Measurements from ENCODE around the gene SOX13.
"Not testable (repeated sequence)": the region's sequence is repeated elsewhere in the genome, so short reads cannot be mapped to it uniquely, and the experiment has no call there.

SOX13 gene

DNA sequence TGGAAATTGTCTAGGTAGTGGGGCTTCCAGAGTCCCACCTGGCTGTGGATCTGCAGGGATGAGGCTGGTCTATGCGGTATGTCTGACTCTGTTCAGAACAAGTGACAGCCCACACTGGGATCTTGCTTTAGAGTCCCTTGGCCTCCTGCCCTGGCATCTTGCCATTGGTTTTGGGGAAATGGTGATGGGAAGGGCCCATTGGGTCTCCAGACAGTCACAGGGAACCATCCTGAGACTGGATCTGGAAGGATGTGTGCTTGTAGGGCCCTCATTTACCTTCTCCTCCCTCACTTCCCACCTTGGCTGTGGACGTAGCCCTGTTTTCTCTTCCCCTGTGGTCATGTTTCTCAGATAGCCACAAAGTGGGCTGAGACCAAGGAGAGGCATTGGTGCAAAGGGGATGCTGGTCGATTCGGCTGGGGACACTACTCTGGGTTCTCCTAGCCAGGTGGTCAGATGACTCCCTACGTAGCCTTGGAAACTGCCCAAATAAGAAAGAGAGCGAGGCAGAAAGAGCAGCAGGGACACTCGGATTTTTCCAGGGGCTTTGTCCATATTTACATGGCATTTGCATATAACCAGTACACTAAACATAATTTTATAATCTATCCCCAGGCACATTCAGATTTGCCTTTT lies 15.1 kb downstream of the SOX13 start:
- no peak for DNase-seq (ENCODE audit: low spot score)

DNA sequence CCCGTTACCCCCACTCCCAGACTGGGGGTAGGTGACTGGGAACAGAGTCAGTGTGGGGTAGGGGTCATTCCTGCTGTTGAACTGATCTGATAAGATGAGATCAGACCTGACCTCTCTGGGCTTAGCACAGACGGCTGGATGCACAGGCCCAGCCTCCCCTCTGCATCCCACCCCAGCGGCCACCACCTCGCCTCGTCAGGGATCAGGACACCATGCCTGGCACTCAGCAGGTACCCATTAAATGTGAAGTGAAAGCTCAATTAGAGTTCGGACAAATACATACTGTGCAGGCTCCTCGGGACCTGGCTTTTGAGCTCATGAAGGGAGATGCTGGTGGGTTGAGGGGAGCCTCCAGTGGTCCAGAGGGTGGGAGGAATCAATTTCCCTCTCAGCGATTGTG lies 15.7 kb downstream of the SOX13 start:
- no peak for DNase-seq (ENCODE audit: low spot score)

DNA sequence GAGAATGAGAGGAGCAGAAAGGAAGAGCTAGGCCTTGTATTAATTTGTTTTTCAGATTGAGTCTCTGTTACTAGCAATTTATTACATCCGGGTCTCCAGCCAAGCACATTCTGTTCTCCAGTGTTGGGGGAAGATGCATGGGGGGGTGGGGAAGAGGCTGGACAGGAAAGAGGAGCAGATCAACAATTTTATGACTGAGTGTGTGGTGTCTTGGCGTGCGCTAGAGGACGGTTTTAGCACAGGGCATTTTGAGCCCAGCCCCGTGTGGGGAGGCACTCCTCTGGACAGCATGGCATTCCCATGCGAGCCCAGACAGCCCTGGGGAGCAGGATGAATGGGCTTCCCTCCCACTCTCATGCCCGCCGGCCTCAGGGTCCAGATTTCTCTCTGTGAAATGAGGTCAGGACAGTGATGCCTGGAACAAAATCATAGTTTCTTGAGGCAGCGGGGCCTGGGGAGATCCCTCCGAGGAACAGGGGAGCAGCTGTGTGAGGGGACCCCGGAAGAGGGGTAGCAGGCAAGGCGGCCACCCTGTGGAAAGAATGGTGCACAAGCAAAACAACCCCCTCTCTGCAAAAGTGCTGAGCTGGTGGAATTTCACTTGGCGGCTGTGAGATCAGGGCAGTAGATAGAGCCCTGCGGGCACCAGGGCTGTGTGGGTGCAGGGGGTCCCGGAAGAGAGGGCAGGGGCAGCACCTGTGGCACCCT lies 16.3 kb downstream of the SOX13 start:
- DNase-seq (ENCODE audit: low spot score), result no peak

- DNase-seq (ENCODE audit: low spot score), result not testable (repeated sequence)
These were observed 17.2 kb downstream of the SOX13 start for GRCh38 chr1:204090132-204090531.

DNA sequence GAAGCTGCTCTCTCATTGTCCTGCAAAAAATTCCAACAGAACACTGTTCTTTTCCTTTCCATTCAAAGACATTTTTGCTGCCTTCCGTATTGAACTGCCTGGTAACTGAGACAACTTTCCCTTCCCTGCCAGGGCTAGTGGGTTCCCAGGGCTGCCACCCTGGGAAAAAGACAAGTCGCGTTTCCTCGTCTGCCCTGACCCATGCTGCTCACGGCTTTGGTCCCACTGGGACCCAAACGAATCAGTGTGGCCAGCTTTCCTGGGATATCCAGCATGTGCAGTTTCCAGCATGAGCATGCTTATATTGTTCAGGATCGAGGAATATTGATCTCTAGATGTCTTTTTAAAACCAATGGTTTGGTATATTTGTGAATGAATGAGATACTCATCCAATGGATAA lies 18.2 kb downstream of the SOX13 start:
- no peak for DNase-seq (ENCODE audit: low spot score)

DNA sequence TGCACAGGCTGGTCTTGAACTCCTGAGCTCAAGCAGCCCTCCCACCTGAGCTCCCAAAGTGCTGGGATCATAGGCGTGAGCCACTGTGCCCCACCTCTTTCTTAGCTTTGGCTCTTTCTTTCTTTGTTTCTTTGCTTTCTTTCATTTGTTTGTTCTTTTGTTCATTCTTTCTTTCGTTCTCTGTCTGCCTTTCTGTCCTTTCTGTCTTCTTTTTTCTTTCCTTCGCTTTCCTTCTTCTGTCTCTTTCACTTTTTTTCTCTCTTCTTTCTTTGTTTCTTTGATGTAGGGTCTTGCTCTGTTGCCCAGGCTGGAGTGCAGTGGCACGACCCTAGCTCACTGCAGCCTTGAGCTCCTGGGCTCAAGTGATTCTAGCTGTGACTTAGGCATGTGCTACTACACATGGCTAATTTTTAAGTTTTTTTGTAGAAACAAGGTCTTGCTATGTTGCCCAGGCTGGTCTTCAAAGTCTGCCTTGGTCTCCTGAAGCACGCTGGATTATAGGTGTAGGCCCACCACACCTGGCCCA lies 18.9 kb downstream of the SOX13 start:
- DNase-seq (ENCODE audit: low spot score), result no peak

DNA sequence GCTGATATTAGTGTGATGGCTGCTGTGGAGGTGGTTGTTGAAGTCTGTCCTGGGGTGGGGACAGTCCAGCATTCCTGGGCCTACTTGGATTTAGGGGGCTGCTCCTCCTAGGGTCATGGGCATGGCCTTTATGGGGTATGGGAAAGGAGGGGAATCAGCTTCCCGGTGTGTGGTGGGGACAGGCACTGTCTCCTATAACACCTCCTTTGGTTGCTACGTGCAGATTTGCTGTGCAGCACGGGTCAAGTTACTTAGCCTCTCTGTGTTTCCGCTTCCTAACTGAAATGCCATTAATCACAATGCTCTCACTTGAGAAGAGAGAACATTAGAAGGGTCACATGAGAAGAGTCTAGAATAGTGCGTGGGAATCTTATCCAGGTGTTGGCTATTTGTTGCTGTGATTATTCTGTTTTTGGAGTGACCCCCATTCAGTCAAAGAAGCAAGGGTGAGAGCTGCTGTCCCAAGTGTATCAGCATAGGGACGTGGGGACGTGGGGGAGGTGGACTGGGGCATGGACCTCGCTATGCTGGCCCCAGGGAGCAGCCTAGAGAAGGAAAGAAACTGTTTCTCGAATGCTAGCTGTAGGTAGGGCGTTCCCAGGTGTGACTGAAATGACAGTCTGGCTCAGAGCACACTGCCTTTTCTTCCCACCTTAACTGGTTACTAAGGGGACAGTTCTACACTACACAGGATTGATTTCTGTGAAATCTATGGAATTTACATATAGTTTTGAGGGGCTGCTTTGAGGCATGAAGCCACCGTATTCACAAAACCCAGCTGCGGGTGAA lies 19.9 kb downstream of the SOX13 start:
- DNase-seq (ENCODE audit: low spot score), result no peak

DNA sequence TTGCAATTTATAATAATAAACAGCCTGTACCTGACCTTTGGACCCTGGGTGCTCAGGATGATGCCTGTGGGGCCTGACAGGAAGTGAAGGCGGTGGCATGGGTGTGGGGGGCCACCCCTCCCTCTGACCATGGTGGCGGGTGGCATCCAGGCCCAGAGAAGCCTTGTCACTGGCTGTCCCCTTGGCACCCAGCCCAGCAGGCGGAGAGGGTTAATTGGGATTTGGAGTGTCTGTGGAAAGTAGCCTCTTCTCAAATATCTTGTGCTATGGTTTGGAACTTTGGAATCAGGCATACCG lies 20.5 kb downstream of the SOX13 start:
- no peak for DNase-seq (ENCODE audit: low spot score)

GRCh38 chr1:204093781-204094180 lies 20.9 kb downstream of the SOX13 start:
- no peak for DNase-seq (ENCODE audit: low spot score)

- no peak for DNase-seq (ENCODE audit: low spot score)
These were observed 21.4 kb downstream of the SOX13 start for GRCh38 chr1:204094313-204094729.

GRCh38 chr1:204094856-204095634 lies 22.1 kb downstream of the SOX13 start:
- no peak for DNase-seq (ENCODE audit: low spot score)

GRCh38 chr1:204096931-204097330 lies 24.0 kb downstream of the SOX13 start:
- DNase-seq (ENCODE audit: low spot score), result no peak

GRCh38 chr1:204098683-204099082 lies 25.8 kb downstream of the SOX13 start:
- DNase-seq (ENCODE audit: low spot score), result no peak

DNA sequence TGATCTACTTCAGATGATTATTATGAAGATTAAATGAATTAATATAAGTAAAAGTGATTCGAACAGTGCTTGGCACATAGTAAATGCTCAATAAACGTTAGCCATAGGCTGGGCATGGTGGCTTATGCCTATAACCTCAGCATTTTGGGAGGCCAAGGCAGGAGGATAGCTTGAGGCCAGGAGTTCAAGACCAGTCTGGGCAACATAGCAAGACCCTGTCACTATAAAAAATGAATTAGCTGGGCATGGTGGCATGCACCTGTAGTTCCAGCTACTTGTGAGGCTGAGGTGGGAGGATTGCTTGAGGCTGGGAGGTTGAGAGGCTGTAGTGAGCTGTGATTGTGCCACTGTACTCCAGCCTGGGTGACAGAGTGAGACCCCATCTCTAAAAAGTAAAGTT lies 26.8 kb downstream of the SOX13 start:
- DNase-seq (ENCODE audit: low spot score), result not testable (repeated sequence)

DNA sequence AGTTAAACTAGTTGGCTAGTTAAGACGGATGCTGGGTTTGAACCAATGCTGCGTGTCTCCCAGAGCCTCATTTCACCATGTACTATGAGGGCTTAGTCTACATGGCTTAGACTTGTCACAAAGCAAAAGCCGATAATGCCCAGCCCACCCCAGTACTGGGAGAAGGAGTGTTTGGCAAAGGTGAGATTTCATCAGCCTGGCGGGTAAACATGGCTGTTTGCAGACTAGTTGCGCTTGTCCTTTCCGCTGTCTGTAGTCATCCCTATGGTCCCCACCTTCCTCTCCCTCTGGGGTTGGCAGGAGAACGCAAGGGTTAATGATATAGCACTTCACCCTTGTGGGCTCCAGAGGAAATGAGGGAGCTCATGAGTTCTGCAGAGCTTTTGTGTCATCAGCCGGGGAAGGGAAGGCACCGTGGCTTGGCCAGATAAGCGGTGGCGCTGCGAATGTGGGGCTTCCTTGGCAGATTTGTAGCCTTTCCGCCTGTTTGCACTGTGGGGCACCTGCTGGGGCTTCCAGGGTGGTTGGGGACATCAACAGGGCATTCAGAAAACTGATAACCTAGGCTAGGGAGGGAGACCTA lies 29.2 kb downstream of the SOX13 start:
- no peak for DNase-seq (ENCODE audit: low spot score)

- no peak for DNase-seq (ENCODE audit: low spot score)
These were observed 30.0 kb downstream of the SOX13 start for GRCh38 chr1:204102739-204103430.

DNA sequence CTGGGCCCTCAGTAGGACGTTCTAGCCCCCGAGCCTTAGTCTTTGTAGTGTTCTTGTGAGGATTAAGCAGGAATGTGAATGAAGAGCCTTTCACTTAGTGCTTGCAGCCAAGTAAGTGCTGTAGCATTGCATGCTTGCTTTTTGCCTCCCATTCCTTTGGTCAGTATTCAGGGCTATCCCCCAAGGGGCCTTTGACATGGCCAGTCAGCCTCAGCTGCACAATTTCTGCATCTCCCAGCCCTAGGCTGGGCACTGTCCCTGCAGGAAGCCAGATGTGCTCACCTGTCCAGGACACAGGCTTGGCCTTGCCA lies 30.5 kb downstream of the SOX13 start:
- no peak for DNase-seq (ENCODE audit: low spot score)

DNA sequence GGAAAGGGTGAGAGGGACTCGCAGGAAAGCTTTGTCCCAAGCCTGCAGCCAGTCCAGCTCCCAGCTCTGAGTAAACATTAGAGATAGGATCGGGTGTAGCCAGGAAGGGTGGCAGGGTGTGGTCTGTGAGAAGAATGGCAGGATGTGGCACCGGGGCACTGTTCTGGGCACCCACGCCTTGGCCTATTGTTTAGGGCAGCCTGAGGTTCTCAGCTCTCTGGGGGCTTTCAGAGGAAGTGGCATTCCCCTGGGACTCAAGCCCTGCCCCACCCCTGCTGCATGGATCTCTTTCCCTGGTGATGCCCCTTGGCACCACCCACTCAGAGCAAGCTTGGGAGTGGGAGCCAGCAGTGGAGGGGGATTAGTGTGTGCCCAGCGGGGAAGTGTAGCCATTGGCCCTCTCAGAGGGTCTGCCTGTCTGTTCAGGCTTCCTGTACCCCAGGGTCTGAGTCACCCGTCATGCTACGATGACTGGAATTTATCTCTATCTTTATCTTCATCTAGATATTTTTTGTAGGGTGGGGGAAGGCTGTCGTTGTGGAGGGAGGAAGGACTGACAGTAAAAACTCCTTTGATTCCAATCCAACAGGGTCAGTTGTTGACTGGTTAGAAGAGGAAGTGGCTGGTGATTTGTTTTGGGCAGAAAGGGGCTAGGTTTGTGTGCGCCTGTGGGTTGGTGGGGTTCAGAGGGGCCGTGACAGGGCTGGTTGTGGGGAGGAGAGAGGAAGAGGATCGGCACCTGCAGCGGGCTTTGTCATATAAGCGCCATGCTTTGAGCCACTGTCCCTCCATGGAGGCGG lies 31.6 kb downstream of the SOX13 start:
- no peak for DNase-seq (ENCODE audit: low spot score)

- no peak for DNase-seq (ENCODE audit: low spot score)
These were observed 32.2 kb downstream of the SOX13 start for GRCh38 chr1:204105131-204105515.

GRCh38 chr1:204106825-204107224 lies 33.9 kb downstream of the SOX13 start:
- DNase-seq (ENCODE audit: low spot score), result no peak

GRCh38 chr1:204107892-204108291 lies 35.0 kb downstream of the SOX13 start:
- no peak for DNase-seq (ENCODE audit: low spot score)
